ENCODE results near the gene PMFBP1.

GRCh38 chr16:72199761-72200337 lies 27.9 kb upstream of the PMFBP1 start:
- TF ChIP-seq POLR2A (IDR thresholded peaks at IDR 0.05) (no peak), CTCF (IDR thresholded peaks at IDR 0.05) (no peak)

Data from heart left ventricle (tissue), 13 donors.